CD4-positive, alpha-beta T cell (primary cell): Measurements from ENCODE around the gene MRPL20. TPM values are rescaled to one million over a fixed set of nuclear protein-coding genes. Genes with fewer than 3 reads are reported as not detected.

Experiments used
- ATAC-seq: fragments of 200-7000 bp; cut with Tn5 transposase; one replicate; pipeline ENCODE4 v1.10.0; 2022; ENCODE audit warnings: mild to moderate bottlenecking; ENCODE audit not compliant: poor library complexity
- CTCF ChIA-PET: fragments of 350-600 bp; sonication (Branson Sonifier 250); formaldehyde crosslinking; loops from one replicate; lab custom pipeline; 2021; ENCODE audit warnings: antibody characterized with exemption, inconsistent platforms; lab: Charles Lee
- POLR2A ChIA-PET: fragments of 350-600 bp; sonication (Branson Sonifier 250); formaldehyde crosslinking; loops from one replicate; lab custom pipeline; 2021; ENCODE audit warnings: antibody characterized with exemption, inconsistent platforms; lab: Charles Lee
- DNase-seq, 14 experiments: peaks; one replicate each; pipeline ENCODE4 v3.0.0-alpha.2; 2013 to 2020; ENCODE audit warnings: mixed read lengths in 2 of 14
- H3K27ac ChIP-seq, 2 donors: one replicate each; pipeline versions ENCODE4 v1.5.1 to v1.7.0; 2013; ENCODE audit warnings: low read length in 2 of 2, low read depth in 1 of 2, mild to moderate bottlenecking in 1 of 2
- H3K27me3 ChIP-seq, 2 experiments: 1 replicate in 1 of 2; 2 replicates in 1 of 2; pipeline versions ENCODE4 v1.6.1 to v1.7.0; 2013; ENCODE audit warnings: low read length in 2 of 2, control low read depth in 1 of 2, mild to moderate bottlenecking in 1 of 2, moderate library complexity in 1 of 2; ENCODE audit not compliant: insufficient read depth in 2 of 2, control insufficient read depth in 1 of 2
- H3K36me3 ChIP-seq: one replicate; pipeline ENCODE4 v1.6.1; 2013; ENCODE audit warnings: low read length, control low read depth; ENCODE audit not compliant: insufficient read depth
- H3K4me1 ChIP-seq: one replicate; pipeline ENCODE4 v1.6.1; 2013; ENCODE audit warnings: low read length, control low read depth; ENCODE audit not compliant: insufficient read depth
- H3K4me3 ChIP-seq: one replicate; pipeline ENCODE4 v1.5.1; 2013; ENCODE audit warnings: mild to moderate bottlenecking, low read length, moderate library complexity
- H3K9me3 ChIP-seq, 2 experiments: 1 replicate in 1 of 2; 2 replicates in 1 of 2; pipeline versions ENCODE4 v1.6.1 to v1.7.0; 2013; ENCODE audit warnings: low read length in 2 of 2, mild to moderate bottlenecking in 2 of 2, control low read depth in 1 of 2, moderate library complexity in 1 of 2; ENCODE audit not compliant: control insufficient read depth in 1 of 2, insufficient read depth in 1 of 2
- H3K27ac Mint-ChIP-seq: one replicate; pipeline ENCODE4 v1.8.0; 2020; ENCODE audit warnings: mixed read lengths
- H3K27me3 Mint-ChIP-seq: one replicate; pipeline ENCODE4 v1.8.0; 2021; ENCODE audit warnings: mixed read lengths
- H3K36me3 Mint-ChIP-seq: one replicate; pipeline ENCODE4 v1.8.0; 2021; ENCODE audit warnings: low read depth, mixed read lengths
- H3K4me1 Mint-ChIP-seq: one replicate; pipeline ENCODE4 v1.8.0; 2021; ENCODE audit warnings: low read depth, mixed read lengths
- H3K4me3 Mint-ChIP-seq: one replicate; pipeline ENCODE4 v1.8.0; 2020; ENCODE audit warnings: mild to moderate bottlenecking, mixed read lengths
- H3K9me3 Mint-ChIP-seq: one replicate; pipeline ENCODE4 v1.8.0; 2020; ENCODE audit warnings: mixed read lengths
- intact Hi-C, 2 experiments: fragments of 100-400 bp; cut with DNase I in 1 of 2; cut with micrococcal nuclease in 1 of 2; formaldehyde crosslinking; loops; one replicate each; pipeline versions ENCODE4 v1.15.1 to v1.9.0; 2023 to 2025; cut with DNase I, micrococcal nuclease
- total RNA-seq, 174 experiments: library from RNA in 2 of 174; stranded (reverse) in 2 of 174; gene quantifications; one replicate each; pipeline ENCODE4 v1.2.3 and lab custom pipeline; 2021 to 2026
- TF ChIP-seq, protein P1 (sequence below): fragments of 200-600 bp; IDR thresholded peaks from one replicate; pipeline ENCODE4 v1.8.0; 2022; ENCODE audit warnings: antibody characterized with exemption, mild to moderate bottlenecking

Gene MRPL20
- total RNA-seq, 2 experiments from 2014 or later, result 99.9 to 103 TPM

DNA sequence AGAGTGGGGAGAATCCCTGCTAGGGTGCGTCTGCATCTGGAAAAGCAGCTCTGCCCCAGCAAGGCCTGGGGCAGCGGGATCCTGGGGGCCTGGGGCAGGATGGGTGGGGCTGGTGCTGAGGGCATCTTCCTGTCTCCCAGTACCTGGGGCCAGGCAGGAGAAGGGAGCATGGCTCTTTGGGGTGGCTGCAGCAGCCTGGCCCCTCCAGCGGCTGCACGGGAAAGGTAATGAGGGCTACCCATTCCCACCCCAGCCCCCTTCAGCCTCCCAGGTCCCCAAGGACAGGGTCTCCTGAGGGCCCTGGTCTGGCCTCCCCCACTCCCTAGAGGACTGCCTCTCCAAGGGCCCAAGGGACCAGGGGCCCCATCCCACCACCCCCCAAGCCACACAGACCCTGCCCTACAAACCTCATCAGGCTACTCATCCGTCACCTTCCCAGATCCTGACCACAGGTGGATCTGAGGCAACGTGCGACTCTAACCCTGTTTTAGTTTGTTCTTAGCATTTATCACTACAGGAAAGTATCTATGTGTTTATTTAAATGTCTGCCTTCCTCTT is 14.9 kb upstream of the MRPL20 start:
- DNase-seq (no peak), ATAC-seq (no peak)
- Mint-ChIP-seq H3K27ac (no peak overlapping the region), H3K4me1 (no peaks in the 10 kb centered on the region), H3K9me3 (no peaks in the 10 kb centered on the region), H3K27me3 (peaks cover 44% of the 10 kb centered on the region), H3K36me3 (no peaks in the 10 kb centered on the region), H3K4me3 (no peak overlapping the region)
- Histone ChIP-seq H3K27me3 (peaks cover 21 to 32% of the 10 kb centered on the region in 2 experiments), H3K4me3 (no peak overlapping the region), H3K27ac (no peak overlapping the region), H3K9me3 (peaks cover 0 to 8% of the 10 kb centered on the region in 2 experiments), H3K36me3 (no peaks in the 10 kb centered on the region), H3K4me1 (peaks cover 4% of the 10 kb centered on the region)
- ChIA-PET CTCF (no interaction called here), POLR2A (no interaction called here)
- TF ChIP-seq, protein P1, sequence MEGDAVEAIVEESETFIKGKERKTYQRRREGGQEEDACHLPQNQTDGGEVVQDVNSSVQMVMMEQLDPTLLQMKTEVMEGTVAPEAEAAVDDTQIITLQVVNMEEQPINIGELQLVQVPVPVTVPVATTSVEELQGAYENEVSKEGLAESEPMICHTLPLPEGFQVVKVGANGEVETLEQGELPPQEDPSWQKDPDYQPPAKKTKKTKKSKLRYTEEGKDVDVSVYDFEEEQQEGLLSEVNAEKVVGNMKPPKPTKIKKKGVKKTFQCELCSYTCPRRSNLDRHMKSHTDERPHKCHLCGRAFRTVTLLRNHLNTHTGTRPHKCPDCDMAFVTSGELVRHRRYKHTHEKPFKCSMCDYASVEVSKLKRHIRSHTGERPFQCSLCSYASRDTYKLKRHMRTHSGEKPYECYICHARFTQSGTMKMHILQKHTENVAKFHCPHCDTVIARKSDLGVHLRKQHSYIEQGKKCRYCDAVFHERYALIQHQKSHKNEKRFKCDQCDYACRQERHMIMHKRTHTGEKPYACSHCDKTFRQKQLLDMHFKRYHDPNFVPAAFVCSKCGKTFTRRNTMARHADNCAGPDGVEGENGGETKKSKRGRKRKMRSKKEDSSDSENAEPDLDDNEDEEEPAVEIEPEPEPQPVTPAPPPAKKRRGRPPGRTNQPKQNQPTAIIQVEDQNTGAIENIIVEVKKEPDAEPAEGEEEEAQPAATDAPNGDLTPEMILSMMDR, result no peak
- intact Hi-C loops, result no loop called here

DNA sequence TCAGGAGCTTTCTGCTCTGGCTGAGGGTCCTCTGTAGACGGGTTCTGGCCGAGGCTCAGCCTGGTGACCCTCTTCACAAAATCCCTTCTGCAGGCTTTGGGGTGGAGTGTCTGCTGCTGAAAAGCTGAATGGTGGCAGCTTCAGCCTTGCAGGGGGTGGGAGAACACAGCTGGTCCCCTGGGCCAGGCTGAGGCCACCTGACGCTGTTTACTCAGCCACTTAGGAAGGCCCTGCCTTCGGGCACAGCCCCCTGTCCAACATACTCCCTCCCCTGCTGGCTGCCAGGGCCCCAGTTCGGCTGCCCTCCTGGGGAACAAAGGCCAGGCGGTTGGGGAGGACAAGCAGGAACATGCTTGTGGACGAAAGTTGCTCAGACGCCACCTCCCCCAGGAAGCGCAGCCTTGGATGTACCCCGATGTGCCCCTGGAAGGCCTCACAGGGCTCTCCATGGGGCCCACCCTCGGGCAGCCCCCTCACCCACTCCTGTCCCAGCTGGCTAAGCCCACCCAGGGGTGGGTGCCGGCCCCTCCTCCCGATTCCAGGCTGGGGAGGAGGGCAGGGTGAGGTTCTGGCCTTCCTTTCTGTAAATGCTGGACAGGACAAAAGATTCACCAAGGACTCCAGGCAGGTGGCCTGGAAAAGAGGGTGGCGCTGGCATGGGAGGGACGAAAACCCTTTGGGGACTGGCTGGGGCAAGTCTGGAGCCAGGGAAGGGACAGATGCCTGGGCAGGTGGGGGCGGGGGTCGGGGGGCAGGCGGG is 14.2 kb upstream of the MRPL20 start, which contains the start of gene ANKRD65:
Gene ANKRD65, minus strand, starts transcription at position 130 of the 760 bp plus-strand sequence. CDS start 271 bp downstream, outside the sequence.
- POLR2A ChIA-PET, result interaction anchor here (0.6 kb wide), 1 partner anchor 40 kb away, joined by 4 read pairs; no protein-coding TSS in a partner anchor
- H3K27ac ChIP-seq, result no peak within 1 kb of the TSS

DNA sequence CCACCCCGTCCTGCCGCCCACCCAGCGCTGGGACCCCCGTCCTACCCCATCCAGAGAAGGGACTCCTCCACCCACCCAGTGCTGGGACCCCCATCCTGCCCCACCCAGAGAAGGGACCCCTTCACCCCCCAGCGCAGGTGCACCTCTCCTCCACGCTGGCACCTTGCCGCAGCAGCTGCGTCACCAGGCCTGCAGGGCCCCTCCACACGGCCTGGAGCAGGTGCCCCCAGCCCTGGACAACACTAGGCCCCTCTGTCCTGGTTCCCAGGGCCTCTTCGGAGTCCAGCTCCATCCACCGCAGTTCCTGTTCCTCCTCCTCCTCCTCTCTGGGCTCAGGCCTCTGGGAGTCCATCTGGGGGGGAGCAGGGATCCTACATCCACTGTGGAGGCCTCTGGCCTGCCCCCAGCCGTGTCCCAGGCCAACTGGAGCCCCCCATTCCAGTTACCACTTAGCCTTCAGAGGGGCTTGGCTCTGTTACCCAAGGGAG is 13.6 kb upstream of the MRPL20 start:
- H3K27me3 ChIP-seq, result peaks cover 13 to 24% of the 10 kb centered on the region in 2 experiments
- intact Hi-C loops, result no loop called here
- TF ChIP-seq, protein P1, result no peak
- DNase-seq, result no peak
- Mint-ChIP-seq H3K4me3 (no peak overlapping the region), H3K27ac (no peak overlapping the region), H3K27me3 (peaks cover 36% of the 10 kb centered on the region), H3K9me3 (no peaks in the 10 kb centered on the region), H3K4me1 (no peaks in the 10 kb centered on the region), H3K36me3 (no peaks in the 10 kb centered on the region)
- H3K9me3 ChIP-seq, result peaks cover 0 to 8% of the 10 kb centered on the region in 2 experiments
- peaks cover 4% of the 10 kb centered on the region for H3K4me1 ChIP-seq
- no peak overlapping the region for H3K4me3 ChIP-seq
- ChIA-PET POLR2A (no interaction called here), CTCF (no interaction called here)
- no peak overlapping the region for H3K27ac ChIP-seq
- H3K36me3 ChIP-seq, result no peaks in the 10 kb centered on the region
- ATAC-seq, result no peak

More for the DNA sequence above, 14.2 kb upstream of the MRPL20 start, which contains the start of gene ANKRD65:
- Mint-ChIP-seq H3K27ac (no peak within 1 kb of the TSS), H3K9me3 (no peaks in the 10 kb centered on the region), H3K4me1 (no peaks in the 10 kb centered on the region), H3K27me3 (peaks cover 42% of the 10 kb centered on the region), H3K36me3 (no peaks in the 10 kb centered on the region), H3K4me3 (no peak within 1 kb of the TSS)
- Histone ChIP-seq H3K27me3 (peaks cover 17 to 28% of the 10 kb centered on the region in 2 experiments), H3K36me3 (no peaks in the 10 kb centered on the region), H3K4me1 (peaks cover 4% of the 10 kb centered on the region), H3K4me3 (no peak within 1 kb of the TSS), H3K9me3 (peaks cover 0 to 8% of the 10 kb centered on the region in 2 experiments)
- DNase-seq (peak in 1 of 14 experiments; percentile 13), ATAC-seq (no peak)
- intact Hi-C loops, result no loop called here
- TF ChIP-seq, protein P1, result no peak
- CTCF ChIA-PET, result no interaction called here
